Activated naive CD8-positive, alpha-beta T cell treated with anti-CD3 and anti-CD28 coated beads for 36 hours (primary cell): ENCODE results near the gene ALG14. TPM values are rescaled to one million over a fixed set of nuclear protein-coding genes. Genes with fewer than 3 reads are reported as not detected.
"Not testable (repeated sequence)": the region's sequence is repeated elsewhere in the genome, so short reads cannot be mapped to it uniquely, and the experiment has no call there.

Experiments
- DNase-seq: peaks from one replicate; pipeline ENCODE4 v3.0.0; 2021
- H3K27ac Mint-ChIP-seq: one replicate; pipeline ENCODE4 v1.8.0; 2022; ENCODE audit warnings: mild to moderate bottlenecking, moderate library complexity, mixed read lengths
- H3K27me3 Mint-ChIP-seq: one replicate; pipeline ENCODE4 v1.8.0; 2022; ENCODE audit warnings: mild to moderate bottlenecking, mixed read lengths
- H3K36me3 Mint-ChIP-seq: one replicate; pipeline ENCODE4 v1.8.0; 2021; ENCODE audit warnings: mild to moderate bottlenecking, mixed read lengths
- H3K4me1 Mint-ChIP-seq: one replicate; pipeline ENCODE4 v1.8.0; 2021; ENCODE audit warnings: mixed read lengths
- H3K4me3 Mint-ChIP-seq: one replicate; pipeline ENCODE4 v1.8.0; 2022; ENCODE audit warnings: mild to moderate bottlenecking, moderate library complexity, mixed read lengths
- H3K9me3 Mint-ChIP-seq: one replicate; pipeline ENCODE4 v1.8.0; 2022; ENCODE audit warnings: mixed read lengths
- total RNA-seq, 2 experiments: library from RNA; stranded (reverse); gene quantifications; one replicate each; pipeline ENCODE4 v1.2.3, GENCODE V29; 2021

The ALG14 gene
- total RNA-seq, 2 experiments from 2014 or later, result 4.1 to 4.8 TPM

DNA sequence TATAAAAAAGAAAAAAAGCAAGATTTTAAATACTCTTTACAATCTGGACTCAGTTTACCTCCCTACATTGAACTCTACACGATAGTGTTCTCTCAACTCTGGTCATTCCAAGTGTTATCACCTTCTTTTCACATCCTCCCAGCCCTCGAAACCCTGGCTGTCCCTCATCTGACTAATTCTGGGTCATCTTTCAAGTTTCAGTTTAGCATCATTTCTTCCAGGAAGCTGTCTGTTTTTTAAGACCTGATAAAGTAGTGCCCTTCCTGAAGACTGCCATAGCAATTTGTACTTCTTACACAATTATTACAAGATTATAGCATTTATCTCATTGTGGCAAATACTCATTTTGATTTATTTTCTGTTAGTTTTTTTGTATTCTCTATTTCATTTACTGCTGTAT is 1.2 kb downstream of the ALG14 start:
- Mint-ChIP-seq H3K27me3 (no peaks in the 10 kb centered on the region), H3K4me3 (peak overlapping the region; percentile 91), H3K27ac (no peak overlapping the region), H3K9me3 (no peaks in the 10 kb centered on the region), H3K36me3 (peaks cover 5% of the 10 kb centered on the region), H3K4me1 (peaks cover 13% of the 10 kb centered on the region)
- no peak for DNase-seq

- no peak for DNase-seq
- Mint-ChIP-seq H3K9me3 (no peaks in the 10 kb centered on the region), H3K27me3 (no peaks in the 10 kb centered on the region), H3K4me1 (peaks cover 13% of the 10 kb centered on the region), H3K27ac (no peak overlapping the region), H3K4me3 (no peak overlapping the region), H3K36me3 (peaks cover 5% of the 10 kb centered on the region)
These were observed 3.0 kb downstream of the ALG14 start for GRCh38 chr1:95069710-95070093.

GRCh38 chr1:95068956-95069709 is 3.6 kb downstream of the ALG14 start:
- H3K4me1 Mint-ChIP-seq, result peaks cover 13% of the 10 kb centered on the region
- H3K27ac Mint-ChIP-seq, result no peak overlapping the region
- H3K4me3 Mint-ChIP-seq, result no peak overlapping the region
- no peaks in the 10 kb centered on the region for H3K9me3 Mint-ChIP-seq
- H3K36me3 Mint-ChIP-seq, result peaks cover 8% of the 10 kb centered on the region
- DNase-seq, result no peak
- no peaks in the 10 kb centered on the region for H3K27me3 Mint-ChIP-seq

DNA sequence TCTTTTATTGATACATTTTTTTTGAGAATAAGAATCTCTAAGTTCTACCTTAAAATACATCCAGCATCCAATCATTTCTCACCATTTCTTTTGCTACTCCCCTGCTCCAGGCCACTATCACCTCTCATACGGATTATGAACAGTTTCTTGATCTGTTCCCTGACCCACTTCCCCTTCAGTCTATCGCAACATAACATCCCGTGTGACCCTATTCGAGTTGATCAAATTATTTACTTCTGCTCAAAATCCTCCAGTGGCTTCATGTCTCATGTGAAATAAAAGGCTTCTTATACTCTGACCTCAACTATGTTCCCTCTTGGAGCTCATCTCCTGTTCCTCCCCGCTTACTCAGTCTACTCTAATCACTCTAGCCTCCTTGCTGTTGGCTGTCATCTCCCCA is 5.2 kb downstream of the ALG14 start:
- H3K36me3 Mint-ChIP-seq, result peaks cover 23% of the 10 kb centered on the region
- DNase-seq, result no peak
- no peaks in the 10 kb centered on the region for H3K27me3 Mint-ChIP-seq
- H3K4me1 Mint-ChIP-seq, result peaks cover 9% of the 10 kb centered on the region
- no peak overlapping the region for H3K27ac Mint-ChIP-seq
- no peaks in the 10 kb centered on the region for H3K9me3 Mint-ChIP-seq
- no peak overlapping the region for H3K4me3 Mint-ChIP-seq

DNA sequence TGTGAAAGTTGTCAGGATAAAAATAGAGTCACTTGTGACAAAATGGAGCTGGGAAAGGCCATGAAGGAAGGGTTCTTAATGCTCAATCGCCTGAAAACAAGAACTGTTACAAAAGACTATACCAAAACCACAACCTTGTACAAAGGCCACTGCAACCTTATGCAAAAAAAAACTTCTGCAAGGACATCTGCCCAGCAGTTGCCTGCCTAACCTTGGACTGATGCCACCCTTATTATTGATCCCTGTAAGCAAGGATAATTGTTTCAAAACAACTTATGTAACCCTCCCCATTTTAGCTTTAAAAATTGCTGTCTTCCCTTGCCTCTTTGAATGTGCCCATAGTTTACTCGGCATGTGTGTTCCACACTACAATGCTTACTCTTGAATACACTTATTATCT is 5.7 kb downstream of the ALG14 start:
- H3K27me3 Mint-ChIP-seq, result no peaks in the 10 kb centered on the region
- H3K4me3 Mint-ChIP-seq, result no peak overlapping the region
- no peak overlapping the region for H3K27ac Mint-ChIP-seq
- H3K36me3 Mint-ChIP-seq, result peaks cover 27% of the 10 kb centered on the region
- H3K9me3 Mint-ChIP-seq, result no peaks in the 10 kb centered on the region
- DNase-seq, result no peak
- H3K4me1 Mint-ChIP-seq, result peaks cover 9% of the 10 kb centered on the region

DNA sequence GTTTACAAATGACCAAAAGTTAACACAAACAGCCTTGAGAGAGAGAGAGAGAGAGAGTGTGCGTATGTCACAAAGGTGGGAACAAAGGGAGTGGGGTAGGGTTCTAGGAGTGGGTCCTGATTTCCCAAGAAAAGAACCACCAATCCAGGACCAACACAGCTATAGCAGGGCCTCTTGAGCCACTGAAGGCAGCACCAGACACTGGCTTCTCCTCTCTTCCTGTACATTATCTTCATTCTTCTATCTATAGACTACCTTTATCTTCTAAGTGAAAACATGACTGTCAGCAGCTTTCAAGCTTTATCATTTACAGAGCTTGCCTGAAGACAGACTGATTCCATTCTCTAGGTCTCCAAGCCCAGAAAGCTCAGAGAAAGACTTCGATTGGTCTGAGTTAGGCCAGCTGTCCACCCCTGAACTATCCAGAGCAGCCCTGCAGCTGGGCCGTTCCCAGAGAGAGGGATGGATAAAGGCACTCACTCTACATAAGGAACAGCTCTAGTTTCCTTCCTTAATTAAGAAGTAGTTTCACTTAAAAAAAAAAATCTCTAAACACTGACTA is 11.2 kb downstream of the ALG14 start:
- Mint-ChIP-seq H3K27me3 (no peaks in the 10 kb centered on the region), H3K36me3 (peaks cover 23% of the 10 kb centered on the region), H3K9me3 (no peaks in the 10 kb centered on the region), H3K27ac (no peak overlapping the region), H3K4me3 (no peak overlapping the region), H3K4me1 (no peaks in the 10 kb centered on the region)
- no peak for DNase-seq

- Mint-ChIP-seq H3K4me1 (no peaks in the 10 kb centered on the region), H3K9me3 (no peaks in the 10 kb centered on the region), H3K27ac (no peak overlapping the region), H3K27me3 (no peaks in the 10 kb centered on the region), H3K36me3 (peaks cover 21% of the 10 kb centered on the region), H3K4me3 (no peak overlapping the region)
- DNase-seq, result no peak
These were observed 13.8 kb downstream of the ALG14 start for GRCh38 chr1:95058974-95059373.

- Mint-ChIP-seq H3K27me3 (no peaks in the 10 kb centered on the region), H3K36me3 (peaks cover 6% of the 10 kb centered on the region), H3K27ac (no peak overlapping the region), H3K4me3 (no peak overlapping the region), H3K9me3 (no peaks in the 10 kb centered on the region), H3K4me1 (no peaks in the 10 kb centered on the region)
- no peak for DNase-seq
These were observed 15.4 kb downstream of the ALG14 start for GRCh38 chr1:95057351-95057750.

DNA sequence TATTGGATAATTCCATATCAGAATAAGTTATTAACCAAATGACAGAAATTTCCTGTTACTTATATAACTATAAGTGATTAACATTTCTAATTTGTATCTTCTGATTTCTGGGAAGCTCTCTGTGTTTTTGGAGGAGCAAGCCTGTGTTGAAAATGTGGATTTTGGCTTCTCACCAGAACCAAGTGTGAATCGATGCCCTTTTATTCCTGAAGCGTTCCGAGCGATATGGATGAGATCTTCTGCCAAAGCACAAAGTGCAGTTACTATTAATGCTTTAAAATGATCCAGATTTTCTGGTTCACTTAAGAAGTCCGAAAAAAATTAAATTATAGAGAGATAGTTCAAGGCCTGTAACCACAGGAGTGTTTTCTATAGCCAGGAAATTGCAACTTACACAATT is 22.8 kb downstream of the ALG14 start:
- no peak overlapping the region for H3K4me3 Mint-ChIP-seq
- H3K36me3 Mint-ChIP-seq, result no peaks in the 10 kb centered on the region
- no peaks in the 10 kb centered on the region for H3K9me3 Mint-ChIP-seq
- no peaks in the 10 kb centered on the region for H3K27me3 Mint-ChIP-seq
- no peak overlapping the region for H3K27ac Mint-ChIP-seq
- no peaks in the 10 kb centered on the region for H3K4me1 Mint-ChIP-seq
- DNase-seq, result no peak

DNA sequence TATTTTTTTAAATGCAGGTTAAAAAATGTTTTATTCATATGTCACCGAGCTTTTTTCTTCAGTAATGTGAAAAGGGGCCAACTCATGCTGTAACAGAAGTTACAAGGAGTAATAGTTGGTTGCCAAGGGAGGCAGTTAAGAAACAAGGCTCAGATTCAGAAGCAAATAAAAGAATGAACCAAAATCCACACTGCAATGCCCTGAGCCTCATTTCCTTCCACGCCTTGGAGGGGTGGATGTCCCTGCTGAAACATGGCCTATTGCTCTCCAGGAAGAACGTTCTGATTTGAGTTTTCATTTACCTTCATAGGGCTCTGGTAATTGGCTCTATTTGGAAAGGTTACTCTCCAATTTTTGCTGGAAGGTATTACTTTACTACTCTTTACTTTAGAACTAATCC is 24.4 kb downstream of the ALG14 start:
- H3K4me3 Mint-ChIP-seq, result no peak overlapping the region
- no peaks in the 10 kb centered on the region for H3K4me1 Mint-ChIP-seq
- no peaks in the 10 kb centered on the region for H3K36me3 Mint-ChIP-seq
- DNase-seq, result no peak
- H3K27ac Mint-ChIP-seq, result no peak overlapping the region
- H3K9me3 Mint-ChIP-seq, result no peaks in the 10 kb centered on the region
- H3K27me3 Mint-ChIP-seq, result no peaks in the 10 kb centered on the region

GRCh38 chr1:95047624-95048023 is 25.1 kb downstream of the ALG14 start:
- not testable (repeated sequence) for DNase-seq, H3K36me3 Mint-ChIP-seq

GRCh38 chr1:95046359-95046758 is 26.4 kb downstream of the ALG14 start:
- Mint-ChIP-seq H3K9me3 (no peaks in the 10 kb centered on the region), H3K4me3 (no peak overlapping the region), H3K36me3 (no peaks in the 10 kb centered on the region), H3K27ac (no peak overlapping the region), H3K27me3 (no peaks in the 10 kb centered on the region), H3K4me1 (no peaks in the 10 kb centered on the region)
- DNase-seq, result no peak

More at GRCh38 chr1:95047624-95048023, 25.1 kb downstream of the ALG14 start:
- H3K27me3 Mint-ChIP-seq, H3K9me3 Mint-ChIP-seq, H3K4me3 Mint-ChIP-seq, H3K27ac Mint-ChIP-seq, H3K4me1 Mint-ChIP-seq: not testable (repeated sequence)

DNA sequence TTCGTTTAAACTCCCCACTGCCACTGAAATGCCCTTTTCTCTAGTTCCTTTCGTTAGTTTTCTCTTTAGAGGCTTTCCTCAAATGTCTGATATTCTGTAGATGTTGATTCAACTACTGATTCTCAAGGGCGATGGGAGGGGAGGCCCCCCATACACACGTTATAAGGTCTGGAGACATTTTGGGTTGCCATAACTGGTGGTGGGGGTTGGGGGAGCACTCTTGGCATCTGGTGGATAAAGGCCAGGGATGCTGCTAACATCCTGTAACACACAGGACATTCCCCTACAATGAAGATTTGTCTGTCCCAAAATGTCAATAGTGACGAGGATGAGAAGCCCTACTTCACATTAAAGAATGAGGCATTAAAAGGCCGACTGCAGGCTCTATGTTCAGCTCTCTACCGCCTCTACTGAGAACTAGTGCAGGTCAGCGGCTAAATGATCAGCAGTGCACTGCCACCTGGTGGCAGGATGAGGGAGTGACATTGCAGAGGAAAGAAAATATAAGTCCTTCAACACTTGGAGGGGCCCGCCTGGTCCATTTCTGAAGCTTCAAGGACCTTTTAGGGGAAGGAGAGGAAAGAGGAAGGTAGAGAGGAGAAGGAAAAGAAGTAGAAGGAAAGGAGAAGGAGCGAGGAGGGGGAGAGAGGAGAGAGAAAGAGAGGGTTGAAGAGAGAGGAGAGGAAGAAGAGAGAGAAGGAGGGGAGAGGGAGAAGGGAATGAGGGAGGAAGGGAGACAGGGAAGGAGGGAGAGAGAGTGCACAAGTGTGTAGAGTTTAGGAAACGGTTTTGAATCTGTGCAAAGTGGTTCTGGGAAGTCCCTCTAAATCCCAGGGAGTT is 29.4 kb downstream of the ALG14 start:
- H3K27me3 Mint-ChIP-seq, result no peaks in the 10 kb centered on the region
- no peak overlapping the region for H3K27ac Mint-ChIP-seq
- H3K4me1 Mint-ChIP-seq, result no peaks in the 10 kb centered on the region
- H3K36me3 Mint-ChIP-seq, result no peaks in the 10 kb centered on the region
- peak; percentile 69 for DNase-seq
- no peaks in the 10 kb centered on the region for H3K9me3 Mint-ChIP-seq
- no peak overlapping the region for H3K4me3 Mint-ChIP-seq

DNA sequence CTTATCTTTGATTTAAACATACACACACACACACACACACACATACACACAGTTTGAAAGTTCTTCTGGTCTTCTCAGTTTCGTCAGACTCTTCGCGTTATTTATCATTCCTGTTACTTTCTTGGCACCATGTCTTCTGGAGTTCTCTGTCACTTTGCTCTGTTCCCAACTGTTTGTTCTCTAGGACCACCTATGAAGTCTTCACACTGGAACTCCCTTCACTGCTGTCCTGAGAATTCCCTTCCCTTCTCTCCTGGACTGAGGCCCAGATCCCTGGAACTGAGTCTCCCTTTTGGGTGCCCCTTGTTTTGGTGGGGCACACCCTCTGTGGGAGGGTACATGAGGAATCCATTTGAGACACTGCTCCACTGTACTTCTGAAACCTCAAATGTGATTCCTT is 30.5 kb downstream of the ALG14 start:
- Mint-ChIP-seq H3K9me3 (no peaks in the 10 kb centered on the region), H3K27ac (no peak overlapping the region), H3K36me3 (no peaks in the 10 kb centered on the region), H3K4me1 (no peaks in the 10 kb centered on the region), H3K4me3 (no peak overlapping the region), H3K27me3 (no peaks in the 10 kb centered on the region)
- no peak for DNase-seq

DNA sequence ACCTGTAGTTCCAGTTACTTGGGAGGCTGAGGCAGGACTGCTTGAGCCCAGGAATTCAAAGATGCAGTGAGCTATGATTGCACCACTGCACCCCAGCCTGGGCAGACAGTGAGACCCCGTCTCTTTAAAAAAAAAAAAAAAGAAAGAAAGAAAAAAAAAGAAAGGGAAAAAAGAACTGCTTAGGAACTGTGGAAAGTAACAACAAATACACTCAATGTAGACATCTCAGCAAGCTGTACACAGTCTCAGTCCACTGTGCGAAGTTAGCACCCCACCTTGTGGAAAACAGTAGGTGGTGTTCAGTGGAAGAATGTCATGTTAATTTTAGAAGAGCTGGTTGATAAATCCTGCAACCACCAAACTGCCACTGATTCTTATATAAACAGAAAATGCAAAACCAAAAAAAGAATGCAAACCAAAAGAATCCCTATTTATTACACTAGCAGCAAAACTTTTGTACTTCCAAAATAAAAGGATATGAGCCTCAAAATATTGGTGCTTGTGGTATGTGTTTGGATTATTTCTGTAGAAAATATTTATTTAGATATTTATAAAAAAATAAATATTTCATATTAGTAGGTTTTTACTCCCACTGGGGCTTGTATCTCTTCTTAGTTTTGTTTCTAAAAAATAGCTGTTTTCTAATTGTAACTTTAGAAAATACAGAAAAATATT is 31.1 kb downstream of the ALG14 start:
- DNase-seq, result no peak
- Mint-ChIP-seq H3K27me3 (no peaks in the 10 kb centered on the region), H3K4me1 (no peaks in the 10 kb centered on the region), H3K36me3 (no peaks in the 10 kb centered on the region), H3K4me3 (no peak overlapping the region), H3K27ac (no peak overlapping the region), H3K9me3 (no peaks in the 10 kb centered on the region)
